HEK293 (cell line): ENCODE measurements around the gene EXD3.

ENCODE experiments used
- CTCF ChIA-PET: fragments of 350-600 bp; formaldehyde crosslinking; extraction: SDS; loops from one replicate; lab custom pipeline; 2021; ENCODE audit warnings: antibody characterized with exemption; lab: Yijun Ruan, JAX
- POLR2A ChIA-PET: fragments of 300-600 bp; formaldehyde crosslinking; extraction: SDS; loops from one replicate; lab custom pipeline; 2020; ENCODE audit warnings: antibody characterized with exemption, inconsistent platforms; lab: Yijun Ruan, JAX
- H3K27ac ChIP-seq: fragments of 200-500 bp; sonication (Bioruptor generic); 2 replicates; pipeline ENCODE4 v1.5.1; 2014; ENCODE audit warnings: low read depth, low read length, control low read depth, inconsistent platforms; ENCODE audit errors: extremely low read depth
- H3K36me3 ChIP-seq, 2 experiments: fragments of 200-500 bp in 1 of 2; sonication (Bioruptor generic) in 1 of 2; 1 replicate in 1 of 2; 2 replicates in 1 of 2; pipeline ENCODE4 v1.5.1; 2014 to 2017; ENCODE audit warnings: inconsistent platforms in 2 of 2, low read length in 2 of 2; ENCODE audit not compliant: control insufficient read depth in 2 of 2, insufficient read depth in 1 of 2
- H3K4me1 ChIP-seq: fragments of 200-500 bp; sonication (Bioruptor generic); 2 replicates; pipeline ENCODE4 v1.5.1; 2014; ENCODE audit warnings: mild to moderate bottlenecking, low read length, inconsistent platforms; ENCODE audit not compliant: control insufficient read depth, insufficient read depth
- H3K4me3 ChIP-seq: 2 replicates; pipeline ENCODE4 v1.5.1; 2011; ENCODE audit warnings: low read depth, mild to moderate bottlenecking, control low read depth, low read length, moderate library complexity
- H3K9me3 ChIP-seq: fragments of 200-500 bp; sonication (Bioruptor generic); 2 replicates; pipeline ENCODE4 v1.5.1; 2014; ENCODE audit warnings: low read depth, low read length, inconsistent platforms; ENCODE audit not compliant: control insufficient read depth, insufficient read depth
- BCL11B ChIP-seq: fragments of 450-650 bp; formaldehyde crosslinking; IDR thresholded peaks from 2 replicates; pipeline ENCODE4 v1.5.1; 2016; ENCODE audit warnings: low read depth, missing biosample characterization, missing genetic modification characterization
- EGR2 ChIP-seq: fragments of 450-650 bp; formaldehyde crosslinking; IDR thresholded peaks from 2 replicates; pipeline ENCODE4 v1.5.1; 2016; ENCODE audit warnings: low read depth, missing biosample characterization, missing genetic modification characterization
- MYNN ChIP-seq: fragments of 450-650 bp; formaldehyde crosslinking; IDR thresholded peaks from 2 replicates; pipeline ENCODE4 v1.5.1; 2016; ENCODE audit warnings: missing biosample characterization, missing genetic modification characterization, borderline replicate concordance
- MZF1 ChIP-seq: fragments of 450-650 bp; formaldehyde crosslinking; IDR thresholded peaks from 2 replicates; pipeline ENCODE4 v1.5.1; 2017; ENCODE audit warnings: missing biosample characterization, missing genetic modification characterization, borderline replicate concordance
- YY2 ChIP-seq: fragments of 450-650 bp; formaldehyde crosslinking; IDR thresholded peaks from 2 replicates; pipeline ENCODE4 v1.5.1; 2016; ENCODE audit warnings: missing biosample characterization, missing genetic modification characterization
- ZBTB8A ChIP-seq: fragments of 450-650 bp; formaldehyde crosslinking; IDR thresholded peaks from 2 replicates; pipeline ENCODE4 v1.5.1; 2016; ENCODE audit warnings: missing biosample characterization, missing genetic modification characterization
- ZNF114 ChIP-seq: fragments of 450-650 bp; formaldehyde crosslinking; IDR thresholded peaks from 2 replicates; pipeline ENCODE4 v1.5.0; 2017; ENCODE audit warnings: missing biosample characterization, missing genetic modification characterization
- ZNF132 ChIP-seq: fragments of 450-650 bp; formaldehyde crosslinking; IDR thresholded peaks from 2 replicates; pipeline ENCODE4 v1.5.1; 2017; ENCODE audit warnings: missing biosample characterization, missing genetic modification characterization, borderline replicate concordance
- ZNF133 ChIP-seq: fragments of 450-650 bp; formaldehyde crosslinking; IDR thresholded peaks from 2 replicates; pipeline ENCODE4 v1.5.1; 2016; ENCODE audit warnings: missing biosample characterization, missing genetic modification characterization
- ZNF155 ChIP-seq: fragments of 450-650 bp; formaldehyde crosslinking; IDR thresholded peaks from 2 replicates; pipeline ENCODE4 v1.5.1; 2016; ENCODE audit warnings: missing biosample characterization, missing genetic modification characterization
- ZNF175 ChIP-seq: fragments of 450-650 bp; formaldehyde crosslinking; IDR thresholded peaks from 2 replicates; pipeline ENCODE4 v1.5.1; 2016; ENCODE audit warnings: missing biosample characterization, missing genetic modification characterization
- ZNF184 ChIP-seq: fragments of 450-650 bp; IDR thresholded peaks from 2 replicates; pipeline ENCODE4 v1.5.1; 2018; ENCODE audit warnings: missing biosample characterization, mild to moderate bottlenecking, missing genetic modification characterization
- ZNF239 ChIP-seq: fragments of 450-650 bp; formaldehyde crosslinking; IDR thresholded peaks from 2 replicates; pipeline ENCODE4 v1.5.1; 2016; ENCODE audit warnings: missing biosample characterization, missing genetic modification characterization
- ZNF24 ChIP-seq: fragments of 450-650 bp; formaldehyde crosslinking; IDR thresholded peaks from 2 replicates; pipeline ENCODE4 v1.5.1; 2016; ENCODE audit warnings: missing biosample characterization, missing genetic modification characterization
- ZNF529 ChIP-seq: fragments of 450-650 bp; formaldehyde crosslinking; IDR thresholded peaks from 2 replicates; pipeline ENCODE4 v1.5.1; 2017; ENCODE audit warnings: missing genetic modification characterization, missing biosample characterization; ENCODE audit not compliant: insufficient replicate concordance
- ZNF610 ChIP-seq: fragments of 450-650 bp; formaldehyde crosslinking; IDR thresholded peaks from 2 replicates; pipeline ENCODE4 v1.5.1; 2016; ENCODE audit warnings: missing biosample characterization, missing genetic modification characterization, borderline replicate concordance
- ZNF639 ChIP-seq: fragments of 450-650 bp; formaldehyde crosslinking; IDR thresholded peaks from 2 replicates; pipeline ENCODE4 v1.5.1; 2016; ENCODE audit warnings: missing biosample characterization, missing genetic modification characterization
- ZNF654 ChIP-seq: fragments of 450-650 bp; formaldehyde crosslinking; IDR thresholded peaks from 2 replicates; pipeline ENCODE4 v1.5.1; 2016; ENCODE audit warnings: low read depth, missing biosample characterization, missing genetic modification characterization
- ZNF76 ChIP-seq: fragments of 450-650 bp; formaldehyde crosslinking; IDR thresholded peaks from 2 replicates; pipeline ENCODE4; 2016; ENCODE audit warnings: low read depth, missing biosample characterization, missing genetic modification characterization, borderline replicate concordance
- ZNF791 ChIP-seq: fragments of 450-650 bp; formaldehyde crosslinking; IDR thresholded peaks from 2 replicates; pipeline ENCODE4 v1.5.1; 2016; ENCODE audit warnings: missing biosample characterization, missing genetic modification characterization
- ZSCAN30 ChIP-seq: fragments of 450-650 bp; IDR thresholded peaks from 2 replicates; pipeline ENCODE4 v1.5.1; 2018; ENCODE audit warnings: missing biosample characterization, mild to moderate bottlenecking, missing genetic modification characterization, moderate library complexity
- TF ChIP-seq, protein P1 (sequence below): fragments of 450-650 bp; formaldehyde crosslinking; IDR thresholded peaks from 2 replicates; pipeline ENCODE4 v1.5.1; 2017; ENCODE audit warnings: missing biosample characterization, missing genetic modification characterization
- TF ChIP-seq, protein P2 (sequence below): fragments of 450-650 bp; formaldehyde crosslinking; IDR thresholded peaks from 2 replicates; pipeline ENCODE4 v1.5.1; 2016; ENCODE audit warnings: missing biosample characterization, missing genetic modification characterization
- TF ChIP-seq, protein P3 (sequence below): fragments of 450-650 bp; formaldehyde crosslinking; IDR thresholded peaks from 2 replicates; pipeline ENCODE4 v1.5.1; 2017; ENCODE audit warnings: missing biosample characterization, missing genetic modification characterization
- TF ChIP-seq, protein P4 (sequence below): IDR thresholded peaks from 2 replicates; pipeline ENCODE4 v1.6.1; 2011; ENCODE audit warnings: mild to moderate bottlenecking, low read depth, low read length, borderline replicate concordance
- TF ChIP-seq, protein P5 (sequence below): fragments of 450-650 bp; formaldehyde crosslinking; IDR thresholded peaks from 2 replicates; pipeline ENCODE4 v1.5.1; 2016; ENCODE audit warnings: missing biosample characterization, missing genetic modification characterization
- TF ChIP-seq, protein P6 (sequence below): fragments of 450-650 bp; formaldehyde crosslinking; IDR thresholded peaks from 2 replicates; pipeline ENCODE4 v1.5.1; 2016; ENCODE audit warnings: missing biosample characterization, missing genetic modification characterization

The EXD3 gene

GRCh38 chr9:137454145-137454596, 31.2 kb upstream of the EXD3 start:
- POLR2A ChIA-PET, result interaction anchor here (1.5 kb wide), 1 partner anchor 32 kb away, joined by 5 read pairs; no protein-coding TSS in a partner anchor
- no peak overlapping the region for H3K27ac ChIP-seq
- H3K4me3 ChIP-seq, result no peak overlapping the region
- H3K9me3 ChIP-seq, result no peaks in the 10 kb centered on the region
- CTCF ChIA-PET, result interaction anchor here (0.6 to 1.1 kb wide), 3 partner anchors 8 to 31 kb away, joined by 3 to 4 read pairs (median 3); partner anchors contain the start of gene EXD3
- H3K4me1 ChIP-seq, result no peaks in the 10 kb centered on the region; the same call in 1 of the 2 replicates
- H3K36me3 ChIP-seq, result peaks cover 0 to 65% of the 10 kb centered on the region in 2 experiments; a peak in 2 of 3 replicates
- TF ChIP-seq ZSCAN30 (tag by site-specific recombination) (no peak), EGR2 (tag by site-specific recombination) (peak; percentile 63; the same call in 1 of the 2 replicates), ZNF184 (tag by site-specific recombination) (no peak), ZBTB8A (tag by site-specific recombination) (peak; percentile 14; the same call in 1 of the 2 replicates), ZNF24 (tag by site-specific recombination) (no peak), ZNF114 (tag by site-specific recombination) (no peak), ZNF133 (tag by site-specific recombination) (no peak), YY2 (tag by site-specific recombination) (no peak), ZNF791 (no peak), MZF1 (tag by site-specific recombination) (no peak), ZNF654 (tag by site-specific recombination) (no peak), BCL11B (tag by site-specific recombination) (no peak), ZNF529 (tag by site-specific recombination) (no peak), ZNF639 (no peak), ZNF155 (tag by site-specific recombination) (no peak), ZNF132 (no peak), ZNF175 (no peak), MYNN (tag by site-specific recombination) (no peak), ZNF239 (tag by site-specific recombination) (no peak), ZNF76 (tag by site-specific recombination) (no peak), ZNF610 (tag by site-specific recombination) (no peak)
- TF ChIP-seq, protein P1, sequence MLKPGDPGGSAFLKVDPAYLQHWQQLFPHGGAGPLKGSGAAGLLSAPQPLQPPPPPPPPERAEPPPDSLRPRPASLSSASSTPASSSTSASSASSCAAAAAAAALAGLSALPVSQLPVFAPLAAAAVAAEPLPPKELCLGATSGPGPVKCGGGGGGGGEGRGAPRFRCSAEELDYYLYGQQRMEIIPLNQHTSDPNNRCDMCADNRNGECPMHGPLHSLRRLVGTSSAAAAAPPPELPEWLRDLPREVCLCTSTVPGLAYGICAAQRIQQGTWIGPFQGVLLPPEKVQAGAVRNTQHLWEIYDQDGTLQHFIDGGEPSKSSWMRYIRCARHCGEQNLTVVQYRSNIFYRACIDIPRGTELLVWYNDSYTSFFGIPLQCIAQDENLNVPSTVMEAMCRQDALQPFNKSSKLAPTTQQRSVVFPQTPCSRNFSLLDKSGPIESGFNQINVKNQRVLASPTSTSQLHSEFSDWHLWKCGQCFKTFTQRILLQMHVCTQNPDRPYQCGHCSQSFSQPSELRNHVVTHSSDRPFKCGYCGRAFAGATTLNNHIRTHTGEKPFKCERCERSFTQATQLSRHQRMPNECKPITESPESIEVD, result no peak
- TF ChIP-seq, protein P2, sequence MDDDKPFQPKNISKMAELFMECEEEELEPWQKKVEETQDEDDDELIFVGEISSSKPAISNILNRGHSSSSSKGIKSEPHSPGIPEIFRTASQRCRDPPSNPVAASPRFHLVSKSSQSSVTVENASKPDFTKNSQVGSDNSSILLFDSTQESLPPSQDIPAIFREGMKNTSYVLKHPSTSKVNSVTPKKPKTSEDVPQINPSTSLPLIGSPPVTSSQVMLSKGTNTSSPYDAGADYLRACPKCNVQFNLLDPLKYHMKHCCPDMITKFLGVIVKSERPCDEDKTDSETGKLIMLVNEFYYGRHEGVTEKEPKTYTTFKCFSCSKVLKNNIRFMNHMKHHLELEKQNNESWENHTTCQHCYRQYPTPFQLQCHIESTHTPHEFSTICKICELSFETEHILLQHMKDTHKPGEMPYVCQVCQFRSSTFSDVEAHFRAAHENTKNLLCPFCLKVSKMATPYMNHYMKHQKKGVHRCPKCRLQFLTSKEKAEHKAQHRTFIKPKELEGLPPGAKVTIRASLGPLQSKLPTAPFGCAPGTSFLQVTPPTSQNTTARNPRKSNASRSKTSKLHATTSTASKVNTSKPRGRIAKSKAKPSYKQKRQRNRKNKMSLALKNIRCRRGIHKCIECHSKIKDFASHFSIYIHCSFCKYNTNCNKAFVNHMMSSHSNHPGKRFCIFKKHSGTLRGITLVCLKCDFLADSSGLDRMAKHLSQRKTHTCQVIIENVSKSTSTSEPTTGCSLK (tag by site-specific recombination), result no peak
- TF ChIP-seq, protein P3, sequence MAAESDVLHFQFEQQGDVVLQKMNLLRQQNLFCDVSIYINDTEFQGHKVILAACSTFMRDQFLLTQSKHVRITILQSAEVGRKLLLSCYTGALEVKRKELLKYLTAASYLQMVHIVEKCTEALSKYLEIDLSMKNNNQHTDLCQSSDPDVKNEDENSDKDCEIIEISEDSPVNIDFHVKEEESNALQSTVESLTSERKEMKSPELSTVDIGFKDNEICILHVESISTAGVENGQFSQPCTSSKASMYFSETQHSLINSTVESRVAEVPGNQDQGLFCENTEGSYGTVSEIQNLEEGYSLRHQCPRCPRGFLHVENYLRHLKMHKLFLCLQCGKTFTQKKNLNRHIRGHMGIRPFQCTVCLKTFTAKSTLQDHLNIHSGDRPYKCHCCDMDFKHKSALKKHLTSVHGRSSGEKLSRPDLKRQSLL (tag by site-specific recombination), result no peak
- TF ChIP-seq, protein P4, sequence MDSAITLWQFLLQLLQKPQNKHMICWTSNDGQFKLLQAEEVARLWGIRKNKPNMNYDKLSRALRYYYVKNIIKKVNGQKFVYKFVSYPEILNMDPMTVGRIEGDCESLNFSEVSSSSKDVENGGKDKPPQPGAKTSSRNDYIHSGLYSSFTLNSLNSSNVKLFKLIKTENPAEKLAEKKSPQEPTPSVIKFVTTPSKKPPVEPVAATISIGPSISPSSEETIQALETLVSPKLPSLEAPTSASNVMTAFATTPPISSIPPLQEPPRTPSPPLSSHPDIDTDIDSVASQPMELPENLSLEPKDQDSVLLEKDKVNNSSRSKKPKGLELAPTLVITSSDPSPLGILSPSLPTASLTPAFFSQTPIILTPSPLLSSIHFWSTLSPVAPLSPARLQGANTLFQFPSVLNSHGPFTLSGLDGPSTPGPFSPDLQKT, result no peak
- TF ChIP-seq, protein P5, sequence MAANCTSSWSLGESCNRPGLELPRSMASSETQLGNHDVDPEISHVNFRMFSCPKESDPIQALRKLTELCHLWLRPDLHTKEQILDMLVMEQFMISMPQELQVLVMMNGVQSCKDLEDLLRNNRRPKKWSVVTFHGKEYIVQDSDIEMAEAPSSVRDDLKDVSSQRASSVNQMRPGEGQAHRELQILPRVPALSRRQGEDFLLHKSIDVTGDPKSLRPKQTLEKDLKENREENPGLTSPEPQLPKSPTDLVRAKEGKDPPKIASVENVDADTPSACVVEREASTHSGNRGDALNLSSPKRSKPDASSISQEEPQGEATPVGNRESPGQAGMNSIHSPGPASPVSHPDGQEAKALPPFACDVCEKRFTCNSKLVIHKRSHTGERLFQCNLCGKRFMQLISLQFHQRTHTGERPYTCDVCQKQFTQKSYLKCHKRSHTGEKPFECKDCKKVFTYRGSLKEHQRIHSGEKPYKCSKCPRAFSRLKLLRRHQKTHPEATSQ (tag by site-specific recombination), result 0 out of 2 replicates have a peak, but pooled peaks have one; percentile 26
- TF ChIP-seq, protein P6, sequence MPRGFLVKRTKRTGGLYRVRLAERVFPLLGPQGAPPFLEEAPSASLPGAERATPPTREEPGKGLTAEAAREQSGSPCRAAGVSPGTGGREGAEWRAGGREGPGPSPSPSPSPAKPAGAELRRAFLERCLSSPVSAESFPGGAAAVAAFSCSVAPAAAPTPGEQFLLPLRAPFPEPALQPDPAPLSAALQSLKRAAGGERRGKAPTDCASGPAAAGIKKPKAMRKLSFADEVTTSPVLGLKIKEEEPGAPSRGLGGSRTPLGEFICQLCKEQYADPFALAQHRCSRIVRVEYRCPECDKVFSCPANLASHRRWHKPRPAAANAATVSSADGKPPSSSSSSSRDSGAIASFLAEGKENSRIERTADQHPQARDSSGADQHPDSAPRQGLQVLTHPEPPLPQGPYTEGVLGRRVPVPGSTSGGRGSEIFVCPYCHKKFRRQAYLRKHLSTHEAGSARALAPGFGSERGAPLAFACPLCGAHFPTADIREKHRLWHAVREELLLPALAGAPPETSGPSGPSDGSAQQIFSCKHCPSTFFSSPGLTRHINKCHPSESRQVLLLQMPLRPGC (tag by site-specific recombination), result no peak
